ENCODE data around the gene SAC3D1.

Gene SAC3D1

DNA sequence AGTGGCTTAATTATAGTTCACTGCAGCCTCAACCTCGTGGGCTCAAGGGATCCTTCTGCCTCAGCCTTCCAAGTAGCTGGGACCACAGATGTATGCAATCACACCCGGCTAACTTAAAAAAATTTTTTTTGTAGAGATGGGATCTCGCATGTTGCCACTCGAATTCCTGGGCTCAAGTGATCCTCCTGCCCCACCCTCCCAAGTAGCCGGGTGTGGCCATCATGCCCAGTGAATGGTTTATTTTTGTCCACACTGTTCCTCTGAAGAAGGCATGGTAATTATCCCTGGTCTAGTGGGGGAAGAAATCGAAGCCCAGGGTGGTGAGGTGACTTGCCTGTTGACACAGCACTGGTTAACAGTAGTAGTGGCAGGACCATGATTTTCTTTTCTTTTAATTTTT lies 1.9 kb downstream of the SAC3D1 start:
- no peak for DNase-seq (ENCODE audit: insufficient read length, low spot score)
- TF ChIP-seq CTCF (IDR thresholded peaks at IDR 0.05; ENCODE audit: insufficient read depth, missing control alignments) = no peak
- FAIRE-seq = no peak

GRCh38 chr11:65043881-65044501 lies 3.0 kb downstream of the SAC3D1 start:
- DNase-seq (ENCODE audit: insufficient read length, low spot score) (no peak), FAIRE-seq (no peak)
- TF ChIP-seq CTCF (IDR thresholded peaks at IDR 0.05; ENCODE audit: insufficient read depth, missing control alignments) = no peak

DNA sequence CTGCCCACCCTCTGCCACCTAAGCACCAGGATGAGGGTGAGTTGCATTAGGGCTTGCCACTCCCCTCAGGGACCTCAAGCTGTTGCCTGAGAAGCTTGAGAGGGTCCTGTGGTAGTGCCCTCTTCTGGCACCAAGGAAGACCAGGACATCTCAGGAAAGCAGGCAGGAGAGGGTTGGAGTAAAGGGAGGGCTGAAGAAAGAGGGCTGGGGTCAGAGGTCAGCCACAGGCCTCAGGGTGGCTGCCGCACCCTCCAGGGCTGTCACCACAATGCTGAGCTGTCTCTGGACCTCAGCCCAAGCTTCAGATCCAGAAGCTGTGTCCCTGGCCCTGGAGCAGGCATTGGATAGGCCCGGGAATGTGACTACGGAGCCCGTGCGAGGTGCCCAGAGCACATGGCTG lies 4.1 kb downstream of the SAC3D1 start:
- FAIRE-seq = no peak
- no peak for TF ChIP-seq CTCF (IDR thresholded peaks at IDR 0.05; ENCODE audit: insufficient read depth, missing control alignments)
- no peak for DNase-seq (ENCODE audit: insufficient read length, low spot score)

GRCh38 chr11:65045728-65046127 lies 4.7 kb downstream of the SAC3D1 start:
- DNase-seq (ENCODE audit: insufficient read length, low spot score) (no peak), FAIRE-seq (no peak)
- no peak for TF ChIP-seq CTCF (IDR thresholded peaks at IDR 0.05; ENCODE audit: insufficient read depth, missing control alignments)

DNA sequence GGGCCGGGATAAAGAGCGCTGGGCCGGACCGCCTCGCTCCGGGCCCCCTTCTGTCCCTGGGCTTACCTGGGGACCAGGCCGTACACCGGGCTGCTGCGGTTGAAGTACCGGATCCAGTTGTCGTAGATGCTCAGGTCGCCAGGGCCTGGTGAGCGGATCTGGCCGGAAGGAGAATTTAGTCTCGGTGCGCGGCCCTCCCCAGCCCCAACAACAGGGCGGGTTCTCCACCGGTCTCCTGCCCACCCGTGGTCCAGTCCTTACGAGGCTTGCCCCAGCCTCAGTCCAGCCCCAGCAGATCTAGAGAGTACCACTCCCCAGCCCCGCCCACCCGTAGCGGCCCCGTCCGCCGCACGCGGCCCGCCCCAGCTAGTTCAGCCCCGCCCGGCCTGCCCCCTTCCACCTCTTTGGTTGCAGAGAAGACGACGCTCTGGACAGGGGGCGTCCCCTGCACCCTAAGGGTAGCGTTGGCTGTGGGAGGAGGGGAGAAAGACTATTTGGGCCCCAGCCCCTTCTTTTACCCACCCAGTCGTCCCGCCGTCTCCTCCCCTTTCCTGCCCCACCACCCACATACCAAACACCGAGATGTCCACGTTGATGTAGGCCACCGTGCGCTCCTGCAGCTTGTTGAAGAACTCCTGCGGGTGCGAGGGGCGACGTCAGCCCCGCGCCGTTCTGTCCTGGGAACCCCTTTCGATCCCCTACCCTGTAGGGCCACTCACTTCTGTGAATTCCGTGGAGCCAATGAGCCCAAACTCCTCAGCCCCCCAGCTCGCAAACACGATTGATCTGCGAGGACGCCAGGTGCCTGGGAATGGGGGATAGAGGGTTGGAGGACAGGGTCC lies 6.8 kb downstream of the SAC3D1 start:
- DNase-seq (ENCODE audit: insufficient read length, low spot score) = no peak
- no peak for TF ChIP-seq CTCF (IDR thresholded peaks at IDR 0.05; ENCODE audit: insufficient read depth, missing control alignments)
- no peak for FAIRE-seq

DNA sequence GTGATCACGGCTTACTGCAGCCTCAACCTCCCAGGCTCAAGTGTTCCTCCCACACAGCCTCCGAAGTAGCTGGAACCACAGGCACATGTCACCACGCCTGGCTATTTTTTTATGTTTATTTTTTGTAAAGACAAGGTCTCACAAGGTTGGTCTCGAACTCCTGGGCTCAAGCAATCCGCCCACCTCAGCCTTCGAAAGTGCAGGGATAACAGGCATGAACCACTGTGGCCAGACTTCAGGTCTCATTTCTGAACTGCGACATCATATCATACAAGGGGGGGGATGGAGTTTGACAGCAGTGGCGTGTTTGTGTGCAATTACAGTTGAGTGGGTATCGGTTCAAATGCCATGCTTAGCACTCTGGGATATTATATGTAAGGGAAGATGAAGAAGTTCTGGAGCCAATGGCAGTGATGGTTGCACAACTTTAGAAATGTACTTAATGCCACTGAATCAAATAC lies 10.4 kb downstream of the SAC3D1 start:
- DNase-seq (ENCODE audit: insufficient read length, low spot score) (no peak), FAIRE-seq (no peak)
- TF ChIP-seq CTCF (IDR thresholded peaks at IDR 0.05; ENCODE audit: insufficient read depth, missing control alignments) = no peak
